GM18508 (cell line): Measurements from ENCODE around the gene CHN1.

Experiments used
- ATAC-seq: cut with Tn5 transposase; IDR thresholded peaks from one replicate; pipeline ENCODE4 v1.9.1; 2021; ENCODE audit warnings: moderate number of reproducible peaks; ENCODE audit not compliant: insufficient read depth, unreplicated experiment

CHN1 gene

DNA sequence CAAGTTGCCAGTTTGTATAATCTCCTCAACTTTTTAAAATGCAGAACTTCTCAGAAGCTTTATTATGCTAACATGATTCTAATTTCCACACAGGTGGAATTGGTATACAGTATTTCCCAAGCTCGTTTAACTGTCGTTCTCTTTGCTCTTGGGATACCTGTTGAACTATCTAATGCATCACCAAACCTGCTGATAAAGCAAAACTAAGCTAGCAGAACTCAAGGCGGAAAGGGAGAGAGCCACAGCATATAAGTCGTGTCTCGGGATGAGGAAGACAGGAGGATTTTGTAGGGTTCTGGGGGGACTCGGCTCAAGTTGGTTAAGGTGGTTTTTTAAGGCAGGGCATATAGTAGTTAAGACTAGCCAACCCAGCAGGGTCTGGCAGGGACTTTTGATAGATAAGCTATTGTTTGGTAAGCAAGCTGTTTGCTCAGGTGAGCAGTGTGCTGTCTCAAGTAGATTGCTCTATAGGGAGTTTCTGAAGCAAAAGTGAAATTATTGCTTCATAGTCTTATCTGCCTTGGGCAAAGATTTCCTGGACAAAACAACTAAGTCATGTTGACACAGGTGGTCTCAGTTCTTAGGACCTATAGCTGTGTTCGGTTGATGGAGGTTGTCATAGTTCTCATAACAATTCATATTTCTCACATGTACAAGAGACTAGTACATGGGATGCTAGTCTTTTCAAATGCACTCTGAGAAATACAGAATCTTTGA, 212.7 kb downstream of the CHN1 start:
- ATAC-seq = no peak

DNA sequence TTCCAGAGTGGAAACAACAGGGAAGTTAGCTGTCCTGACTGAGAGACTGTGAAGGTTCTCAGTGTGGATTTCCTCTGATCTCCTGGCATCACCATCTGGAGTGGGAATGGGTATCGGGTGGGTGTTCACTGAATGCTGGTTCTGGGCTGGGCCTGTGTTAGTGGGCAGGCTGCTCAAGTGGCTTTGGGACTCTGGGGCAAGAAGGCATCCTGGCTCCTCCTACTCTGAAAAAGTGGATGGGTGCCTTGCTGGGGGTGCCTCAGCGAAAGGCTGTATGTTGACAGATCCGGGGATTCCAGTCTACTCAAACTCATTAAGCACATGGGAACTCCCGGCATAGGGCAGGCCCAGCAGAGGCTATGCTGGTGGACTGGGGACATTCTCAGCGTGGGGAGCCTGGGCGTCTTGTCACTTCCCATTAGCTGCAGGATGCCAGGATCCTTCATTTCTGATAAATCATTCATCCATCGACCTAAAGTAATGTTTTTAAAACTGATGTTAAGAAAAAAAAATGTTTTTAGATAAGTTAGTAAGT, 213.4 kb downstream of the CHN1 start:
- ATAC-seq = no peak

GRCh38 chr2:174791020-174791419, 214.2 kb downstream of the CHN1 start:
- ATAC-seq = no peak

DNA sequence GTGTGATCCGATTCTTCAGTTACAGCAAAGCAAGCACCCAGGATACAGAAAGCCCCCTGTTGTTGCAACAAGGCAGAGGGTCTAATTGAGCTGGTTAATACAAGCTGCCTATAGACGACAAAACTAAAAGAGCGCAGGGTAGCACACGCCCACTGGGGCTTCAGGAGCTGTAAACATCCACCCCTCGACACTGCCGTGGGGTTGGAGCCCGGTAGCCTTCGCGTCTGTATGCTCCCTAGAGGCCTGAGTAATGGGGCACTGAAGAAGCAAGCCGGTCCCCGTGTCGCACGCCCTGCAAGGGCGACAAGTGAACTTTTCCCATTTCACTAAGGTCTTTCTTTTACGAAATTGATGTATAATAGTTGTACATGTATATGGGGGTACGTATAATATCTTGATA, 216.2 kb downstream of the CHN1 start:
- no peak for ATAC-seq

GRCh38 chr2:174788291-174788929, 216.8 kb downstream of the CHN1 start:
- ATAC-seq = no peak

DNA sequence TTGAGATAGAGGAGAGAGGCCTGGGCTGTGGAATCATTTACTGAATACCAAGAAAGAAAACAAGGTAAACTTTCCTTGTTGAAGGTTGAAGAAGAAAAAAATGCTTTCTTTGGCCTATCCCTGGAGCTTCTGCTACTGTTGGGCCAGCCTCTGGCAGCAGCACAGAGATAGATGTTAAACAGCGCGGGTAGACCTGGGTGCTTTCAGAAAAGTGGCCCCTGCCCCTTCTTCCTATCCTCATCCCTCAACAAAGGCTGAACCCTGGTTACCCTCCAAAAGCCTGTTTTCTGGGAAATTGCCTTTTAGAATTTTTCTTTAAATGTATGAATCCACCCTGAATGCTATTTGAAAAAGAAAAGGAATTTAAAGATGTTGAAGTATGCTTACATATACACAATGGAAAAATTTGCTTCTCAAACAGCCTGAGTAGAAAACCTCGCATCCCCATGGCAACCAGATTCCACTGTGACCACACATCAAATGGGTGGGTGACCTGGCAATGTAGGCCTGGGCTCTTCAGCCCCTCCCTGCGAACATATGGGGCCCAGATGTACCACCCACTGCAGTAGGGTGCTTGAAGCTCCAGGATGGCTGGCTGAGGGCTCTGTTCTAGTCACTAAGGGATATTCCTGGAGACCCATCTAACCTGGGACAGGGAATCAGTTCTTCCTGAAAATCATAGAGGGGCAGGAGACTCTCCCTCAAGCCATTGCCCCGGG, 217.5 kb downstream of the CHN1 start:
- ATAC-seq = no peak

GRCh38 chr2:174786066-174786725, 219.0 kb downstream of the CHN1 start:
- ATAC-seq = no peak

DNA sequence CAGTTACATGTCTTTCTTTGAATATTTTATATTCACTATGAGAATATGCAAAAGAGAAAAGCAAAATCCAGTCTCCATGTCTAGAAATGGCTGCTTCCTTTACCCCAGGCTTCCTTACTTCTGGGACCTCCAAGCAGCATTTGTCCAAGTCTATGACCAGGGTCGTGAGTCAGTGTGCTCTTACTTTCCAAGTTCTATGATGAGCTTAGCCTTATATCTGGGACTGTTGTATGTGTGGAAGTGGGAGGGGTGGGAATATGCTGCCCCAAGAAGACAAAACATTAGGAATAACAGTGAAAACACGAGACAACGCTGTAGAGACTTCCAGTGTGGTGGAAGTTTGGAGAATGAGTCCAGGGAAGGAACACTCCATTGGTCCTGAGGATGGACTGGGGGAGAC, 219.7 kb downstream of the CHN1 start:
- no peak for ATAC-seq

- no peak for ATAC-seq
Observed at GRCh38 chr2:174784909-174785308, 220.3 kb downstream of the CHN1 start.

DNA sequence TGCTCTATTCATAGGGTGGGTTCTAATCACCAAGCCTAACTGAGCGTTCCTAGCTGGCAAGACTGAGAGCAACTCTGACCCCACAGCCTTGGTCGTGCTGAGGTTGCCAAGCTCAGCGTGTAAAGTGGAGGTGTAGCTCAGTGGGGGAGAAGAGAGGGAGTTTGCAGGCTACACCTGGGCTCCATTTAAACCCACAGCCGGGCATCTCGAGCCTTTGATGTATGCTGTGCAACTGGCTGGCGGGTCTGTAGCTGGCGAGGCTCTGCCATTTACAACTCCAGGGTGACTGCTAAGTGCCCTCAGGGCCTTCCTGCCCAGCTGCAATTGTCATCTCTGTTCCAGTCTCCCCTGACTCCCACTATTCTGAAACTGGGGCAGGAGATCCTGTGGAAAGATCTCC, 220.9 kb downstream of the CHN1 start:
- ATAC-seq = no peak

GRCh38 chr2:174781996-174782395, 223.2 kb downstream of the CHN1 start:
- no peak for ATAC-seq

GRCh38 chr2:174781298-174781697, 223.9 kb downstream of the CHN1 start:
- ATAC-seq = no peak

- no peak for ATAC-seq
Observed at GRCh38 chr2:174780856-174781255, 224.3 kb downstream of the CHN1 start.

GRCh38 chr2:174780191-174780840, 224.9 kb downstream of the CHN1 start:
- no peak for ATAC-seq

- no peak for ATAC-seq
Observed at GRCh38 chr2:174779361-174779928, 225.7 kb downstream of the CHN1 start.

DNA sequence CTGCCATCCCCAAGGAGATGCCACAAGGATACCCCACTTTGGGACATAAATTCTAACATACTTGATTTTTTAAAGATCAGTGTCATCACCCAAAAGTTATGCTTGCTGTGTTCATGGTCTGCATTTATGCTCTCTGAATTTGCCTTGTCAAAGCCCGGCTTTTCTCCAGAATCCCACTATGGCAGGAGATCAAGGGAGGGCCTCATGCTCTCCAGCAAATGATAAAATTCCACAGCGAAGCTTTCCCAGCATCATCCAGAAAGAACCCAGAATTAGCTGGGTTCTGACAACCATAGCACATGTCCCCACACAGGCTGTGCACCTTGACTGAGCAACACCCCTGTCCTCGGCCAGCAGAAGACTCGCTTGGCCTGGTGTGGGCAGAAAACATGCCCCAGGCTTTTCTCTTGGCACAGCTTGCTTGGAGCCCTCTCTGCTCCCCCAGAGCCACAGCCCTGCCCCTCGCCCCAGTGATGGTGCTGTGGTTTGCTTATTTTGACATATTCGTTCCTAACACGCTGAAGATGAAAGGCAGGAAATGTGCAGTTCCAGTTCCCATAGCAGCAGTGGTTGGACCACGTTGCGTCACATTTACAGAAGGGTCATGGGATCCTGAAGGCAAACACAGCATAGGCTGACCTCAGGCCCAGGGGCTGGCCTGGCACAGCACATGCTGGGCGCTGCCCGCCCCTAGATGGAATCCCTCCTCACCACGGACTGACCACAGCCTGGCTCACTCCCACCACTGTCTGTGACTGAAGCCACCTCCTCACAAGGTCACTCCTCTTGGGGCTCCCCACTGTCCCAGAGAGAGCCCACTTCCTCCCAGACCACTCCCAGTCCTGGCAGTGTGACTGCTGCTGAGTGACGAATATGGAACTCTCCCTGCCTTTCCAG, 226.8 kb downstream of the CHN1 start:
- ATAC-seq = no peak

DNA sequence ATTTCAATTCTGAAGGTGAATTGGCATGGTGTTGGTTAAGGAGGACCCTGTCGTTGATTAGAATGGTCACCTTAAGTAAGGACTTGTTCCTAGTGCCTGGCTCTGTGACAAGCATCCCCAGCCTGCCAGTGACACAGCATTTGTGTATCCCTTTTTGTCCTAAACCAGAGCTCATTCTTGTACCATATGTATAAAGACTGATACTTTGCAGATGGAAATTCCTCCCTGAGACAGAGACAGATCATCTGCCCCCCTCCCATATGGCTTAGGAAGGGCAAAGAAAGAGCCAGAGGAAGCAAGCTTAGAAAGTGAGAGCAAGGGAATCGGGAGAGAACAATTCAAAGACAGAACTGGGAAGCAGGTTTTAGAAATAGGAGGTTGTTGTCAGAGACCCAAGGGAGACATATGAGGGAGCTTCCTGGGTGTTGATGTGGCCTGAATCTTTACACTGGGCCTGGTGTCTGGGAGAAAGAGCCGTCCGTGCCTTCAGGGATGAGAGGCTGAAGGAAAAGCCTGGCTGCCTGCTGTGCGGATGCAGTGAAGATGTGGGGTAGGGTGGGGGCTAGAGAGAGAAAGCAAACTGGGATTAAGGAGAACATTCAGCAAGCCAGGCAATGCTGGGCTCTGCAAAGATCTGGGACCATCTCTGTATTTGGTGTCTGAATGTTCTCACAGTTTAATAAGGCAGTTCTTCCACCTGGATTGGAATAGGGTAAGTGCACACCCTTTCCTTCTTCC, 227.7 kb downstream of the CHN1 start:
- ATAC-seq = no peak

GRCh38 chr2:174776675-174777074, 228.5 kb downstream of the CHN1 start:
- no peak for ATAC-seq
